CD4-positive, alpha-beta T cell treated with Interleukin-6 for 4 hours (primary cell): ENCODE data around the gene IFT43.
A peak's percentile ranks its signal among the peaks of the same experiment; 100 is the strongest.

Source experiments
- DNase-seq: peaks from one replicate; pipeline ENCODE4 v3.0.0-alpha.2; 2020; ENCODE audit warnings: mixed read lengths

Gene IFT43

GRCh38 chr14:75985618-75986438 is at the start of gene IFT43:
Gene IFT43, plus strand, starts transcription at chr14:75985763. Its CDS starts 24 bp downstream, at chr14:75985787.
- peak; percentile 95 for DNase-seq

DNA sequence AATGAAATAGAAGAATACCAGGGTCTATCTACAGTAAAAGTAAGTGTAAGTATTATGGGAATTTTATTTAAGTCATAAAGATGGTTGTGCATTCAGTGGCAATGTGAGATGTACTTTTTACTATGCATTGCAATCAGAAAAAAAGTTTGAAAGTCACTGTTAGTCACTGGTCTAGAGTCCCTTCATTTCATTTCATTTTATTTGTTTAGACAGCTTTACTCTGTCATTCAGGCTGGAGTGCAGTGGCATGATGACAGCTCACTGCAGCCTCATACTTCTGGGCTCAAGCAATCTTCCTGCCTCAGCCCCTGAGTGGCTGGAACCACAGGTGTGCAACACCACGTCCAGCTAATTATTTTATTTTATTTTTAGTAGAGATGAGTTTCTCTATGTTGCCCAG is 46.4 kb upstream of the IFT43 start:
- no peak for DNase-seq

- no peak for DNase-seq
Measured at GRCh38 chr14:75941030-75941429, 44.5 kb upstream of the IFT43 start.

- no peak for DNase-seq
Measured at GRCh38 chr14:75944607-75945241, 40.8 kb upstream of the IFT43 start.

DNA sequence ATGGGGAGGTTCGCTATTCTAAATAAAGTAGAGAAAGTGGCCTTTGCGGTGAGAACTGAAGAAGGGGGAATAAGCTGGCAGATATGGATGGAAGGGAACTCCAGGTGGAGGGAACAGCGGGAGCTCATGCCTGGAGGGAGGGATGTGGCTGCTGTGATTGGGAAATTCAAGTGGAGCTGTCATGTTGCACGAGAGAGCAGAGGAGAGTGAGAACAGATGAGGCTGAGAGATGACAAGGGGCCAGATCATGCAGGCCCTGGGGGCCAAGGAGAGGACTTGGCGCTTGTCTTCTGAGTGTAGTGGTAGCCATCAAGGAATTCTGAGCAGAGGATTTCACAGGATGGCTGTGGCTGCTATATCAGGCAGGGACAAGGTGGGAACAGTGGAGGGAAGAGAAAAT is 38.8 kb upstream of the IFT43 start:
- DNase-seq: no peak

DNA sequence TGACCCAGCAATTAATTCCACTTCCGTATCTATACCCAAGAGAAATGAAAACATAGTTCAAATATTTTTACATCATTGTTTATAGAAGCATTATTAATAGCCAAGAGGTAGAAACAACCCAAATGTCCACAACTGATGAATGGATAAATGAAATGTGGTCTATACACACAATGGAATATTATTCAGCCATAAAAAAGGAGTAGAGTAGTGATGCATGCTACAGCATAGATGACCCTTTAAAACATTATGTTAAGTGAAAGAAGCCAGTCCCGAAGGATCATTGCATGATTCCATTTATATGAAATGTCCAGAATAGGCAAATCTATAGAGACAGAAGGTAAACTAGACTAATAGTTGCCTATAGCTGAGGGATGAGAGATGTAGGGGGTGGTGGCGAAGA is 33.1 kb upstream of the IFT43 start:
- DNase-seq: no peak

DNA sequence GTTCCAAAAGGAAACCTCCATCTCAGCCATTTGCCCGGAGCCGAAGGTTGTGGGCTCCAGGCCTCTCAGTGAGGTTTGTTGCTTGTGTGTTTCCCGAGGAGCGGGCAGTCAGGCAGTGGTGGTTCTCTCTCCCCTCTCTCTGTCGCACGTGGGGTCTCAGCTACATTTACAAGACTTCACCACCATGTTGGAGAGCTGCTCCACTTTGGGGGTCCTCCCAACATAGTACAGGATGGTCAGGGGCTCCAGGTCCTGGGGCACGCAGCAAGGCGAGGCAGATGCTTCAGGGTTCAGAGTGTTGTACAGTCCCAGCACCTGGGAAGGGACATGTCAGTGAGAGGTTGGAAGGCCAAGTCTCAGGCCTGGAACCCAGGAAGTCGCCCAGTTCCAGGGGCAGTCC is 26.5 kb upstream of the IFT43 start:
- DNase-seq: no peak

DNA sequence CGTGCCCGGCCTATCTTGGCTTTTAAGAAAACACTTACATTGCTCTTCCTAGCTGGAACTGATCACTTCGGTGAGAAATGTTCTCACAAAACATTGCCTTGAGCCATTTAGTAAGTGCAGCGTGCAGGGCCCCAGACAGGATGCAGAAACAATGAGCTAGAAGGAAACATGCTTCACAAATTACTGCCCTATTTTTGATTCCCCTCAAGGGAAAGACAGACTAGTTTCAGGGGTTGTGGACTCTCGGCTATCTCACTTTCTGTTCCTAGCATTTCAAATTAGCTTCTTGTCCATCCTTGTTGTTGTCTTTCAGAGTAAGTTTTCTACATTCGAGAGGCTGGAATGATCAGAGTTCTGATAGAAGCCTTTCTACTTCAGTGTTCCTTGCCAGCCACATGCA is 25.3 kb upstream of the IFT43 start:
- no peak for DNase-seq

DNA sequence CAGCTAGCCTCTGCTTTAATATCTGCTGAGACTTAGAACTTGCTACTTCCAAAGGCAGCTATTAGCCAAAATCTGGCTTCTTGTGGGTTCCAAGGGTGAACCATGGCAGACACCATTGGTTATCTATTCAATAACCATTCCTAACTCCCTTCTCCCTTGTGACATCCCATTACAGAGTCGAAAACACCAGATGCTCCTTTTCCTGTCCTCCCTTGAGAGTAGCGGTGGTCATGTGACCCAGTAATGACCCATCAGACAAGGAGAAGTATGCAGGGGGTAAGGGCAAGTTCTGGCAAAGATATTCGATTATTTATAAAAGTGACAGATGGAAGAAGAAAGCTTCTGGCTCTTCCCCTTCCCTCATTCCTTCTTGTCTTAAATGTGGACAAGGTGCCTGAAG is 23.9 kb upstream of the IFT43 start:
- no peak for DNase-seq

- no peak for DNase-seq
Measured at GRCh38 chr14:75967866-75968265, 17.7 kb upstream of the IFT43 start.

GRCh38 chr14:75968456-75968855 is 17.1 kb upstream of the IFT43 start:
- DNase-seq: no peak

DNA sequence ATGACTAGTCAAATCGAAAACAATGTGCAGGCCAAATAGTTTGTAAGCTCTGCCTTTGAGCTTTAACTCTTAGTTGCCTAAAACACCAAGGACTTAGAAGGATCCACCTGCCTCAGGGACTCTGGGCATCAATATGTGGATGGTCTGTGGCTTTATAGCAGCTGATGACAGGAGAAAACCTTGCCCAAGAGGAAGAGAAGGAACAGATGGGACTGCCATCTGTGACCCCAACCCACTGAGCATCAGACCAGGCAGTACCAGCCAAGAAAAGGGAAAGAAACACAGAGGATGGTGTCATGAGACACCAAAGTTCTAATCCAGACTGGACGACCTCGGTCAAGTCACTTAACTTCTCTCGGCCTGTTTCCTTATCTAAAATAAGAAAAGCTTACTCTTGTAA is 16.4 kb upstream of the IFT43 start:
- no peak for DNase-seq

DNA sequence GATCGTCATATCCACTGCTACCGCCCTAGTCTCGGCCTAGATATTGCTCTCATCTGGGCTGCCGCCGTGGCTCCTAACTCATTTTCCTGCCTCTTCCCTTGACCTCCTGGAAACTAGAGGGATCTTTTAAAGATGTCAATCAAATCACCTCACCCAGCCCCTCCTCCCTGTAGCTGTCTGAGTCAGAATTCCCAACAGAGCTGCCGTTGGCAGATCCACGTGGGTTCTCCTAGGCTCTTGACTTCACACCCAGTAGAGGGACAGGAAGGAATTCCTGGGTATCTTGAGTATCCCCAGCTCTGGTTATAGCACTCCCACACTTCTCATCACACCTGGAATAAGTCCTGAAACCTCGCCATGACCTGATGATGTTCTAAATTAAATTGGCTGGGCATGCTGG is 15.7 kb upstream of the IFT43 start:
- no peak for DNase-seq

DNA sequence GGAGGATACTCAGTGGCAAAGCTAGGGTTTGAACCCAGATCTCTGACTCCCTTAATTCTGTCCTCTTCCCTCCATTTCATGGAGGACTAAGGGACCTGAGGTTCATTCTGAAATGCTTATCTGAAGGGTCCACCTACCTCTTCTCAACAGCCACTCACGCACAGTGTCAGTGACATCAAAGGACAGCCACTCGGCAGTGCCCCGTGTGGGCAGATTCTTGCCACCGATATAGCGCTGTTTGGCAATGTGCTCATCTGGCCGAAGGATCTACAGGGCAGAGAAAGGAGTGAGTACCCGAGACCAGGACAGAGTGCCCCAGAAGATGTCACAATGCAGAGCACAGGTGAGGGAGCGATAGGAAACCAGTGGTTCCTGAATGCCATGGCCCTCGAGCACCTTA is 14.6 kb upstream of the IFT43 start:
- no peak for DNase-seq

DNA sequence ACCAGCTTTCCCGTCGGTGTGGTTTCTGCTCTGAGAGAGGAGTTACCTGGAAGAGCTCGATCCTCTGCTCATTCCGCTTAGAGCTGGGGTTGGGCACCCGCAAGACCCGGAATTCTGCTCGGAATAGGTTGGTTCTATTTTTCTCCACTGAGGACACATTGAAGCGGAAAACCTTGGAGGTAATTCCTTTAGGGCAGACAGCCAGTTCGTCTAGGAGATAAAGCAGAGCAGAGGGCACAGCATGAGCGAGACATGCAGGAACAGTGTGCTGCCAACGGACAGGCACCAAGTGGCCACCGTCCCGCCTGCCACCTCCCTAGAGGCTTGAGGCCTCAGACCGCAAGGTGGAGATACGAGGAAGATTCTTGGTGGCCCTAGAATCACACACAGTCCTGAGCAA is 14.1 kb upstream of the IFT43 start:
- no peak for DNase-seq

GRCh38 chr14:75972801-75973421 is 12.7 kb upstream of the IFT43 start:
- DNase-seq: no peak

- no peak for DNase-seq
Measured at GRCh38 chr14:75976826-75977581, 8.6 kb upstream of the IFT43 start.

- no peak for DNase-seq
Measured at GRCh38 chr14:75977582-75977943, 8.0 kb upstream of the IFT43 start.

GRCh38 chr14:75978249-75978731 is 7.3 kb upstream of the IFT43 start:
- peak; percentile 53 for DNase-seq

GRCh38 chr14:75979071-75979571 is 6.4 kb upstream of the IFT43 start:
- DNase-seq: peak; percentile 39

DNA sequence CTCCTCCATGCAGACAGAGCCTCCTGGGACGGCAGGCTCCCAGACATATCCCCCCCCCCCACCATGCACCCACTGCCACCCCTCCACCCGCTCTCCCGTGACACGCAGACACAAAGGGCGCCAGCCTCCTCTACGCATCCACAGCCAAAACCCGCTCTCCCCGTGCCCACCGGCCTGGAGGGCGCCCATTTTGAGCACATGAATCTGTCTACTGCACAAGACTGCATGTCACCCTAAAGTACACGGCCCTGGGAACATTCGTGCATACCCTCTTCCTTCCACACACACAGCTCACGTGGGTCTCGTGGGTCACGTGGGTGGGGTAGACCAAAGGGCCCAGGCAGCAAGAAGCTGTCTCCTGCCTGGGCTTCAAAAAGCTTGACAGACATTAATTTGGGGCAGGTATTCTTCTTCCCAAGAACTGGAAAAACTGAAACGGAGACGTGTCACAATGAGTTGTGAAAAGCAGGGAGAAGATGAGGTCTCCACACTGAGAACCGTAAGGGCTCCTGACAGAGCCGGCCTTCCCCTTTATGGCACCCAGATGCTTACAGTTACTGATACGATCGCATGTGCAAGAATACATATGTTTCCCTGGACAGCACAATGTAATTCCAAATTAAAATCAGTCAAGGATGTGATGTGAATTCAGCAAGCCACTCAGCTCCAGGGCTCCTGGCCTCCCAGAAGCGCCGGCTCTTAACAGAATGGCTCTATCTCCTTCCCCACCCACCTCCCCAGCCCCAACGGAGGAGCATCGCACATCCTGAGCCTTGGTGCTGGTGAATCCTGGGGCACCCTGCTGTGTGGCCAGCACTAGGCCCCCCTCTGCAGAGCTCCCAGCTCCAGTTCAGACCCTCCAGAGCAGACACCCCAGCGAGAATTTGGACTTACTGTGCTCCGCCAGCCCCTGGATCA is 5.7 kb upstream of the IFT43 start:
- DNase-seq: no peak

DNA sequence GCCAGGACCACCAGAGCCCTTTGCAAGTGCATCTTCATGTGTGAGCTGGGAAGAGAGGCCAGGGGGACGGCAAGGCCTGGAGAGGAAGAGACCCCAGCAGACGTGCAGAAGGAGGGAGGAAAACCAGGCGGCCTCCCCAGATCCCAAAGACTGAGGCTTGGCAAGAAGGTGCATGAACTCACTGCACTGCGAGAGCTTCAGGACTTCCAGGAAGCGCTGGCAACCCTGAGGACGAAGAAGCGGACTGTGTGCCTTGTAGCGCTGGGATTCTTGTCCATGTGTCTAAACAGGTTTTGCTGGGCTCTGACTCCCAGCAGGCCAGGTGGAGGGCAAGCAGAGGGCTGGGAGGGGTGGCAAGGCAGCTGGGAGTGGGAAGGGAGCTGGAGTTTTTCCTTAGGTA is 4.7 kb upstream of the IFT43 start:
- DNase-seq: no peak
